ENCODE measurements around the gene DUSP22.
"Not testable (repeated sequence)": the region's sequence is repeated elsewhere in the genome, so short reads cannot be mapped to it uniquely, and the experiment has no call there.

DUSP22 gene, protein sequence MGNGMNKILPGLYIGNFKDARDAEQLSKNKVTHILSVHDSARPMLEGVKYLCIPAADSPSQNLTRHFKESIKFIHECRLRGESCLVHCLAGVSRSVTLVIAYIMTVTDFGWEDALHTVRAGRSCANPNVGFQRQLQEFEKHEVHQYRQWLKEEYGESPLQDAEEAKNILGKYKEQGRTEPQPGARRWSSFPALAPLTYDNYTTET

DNA sequence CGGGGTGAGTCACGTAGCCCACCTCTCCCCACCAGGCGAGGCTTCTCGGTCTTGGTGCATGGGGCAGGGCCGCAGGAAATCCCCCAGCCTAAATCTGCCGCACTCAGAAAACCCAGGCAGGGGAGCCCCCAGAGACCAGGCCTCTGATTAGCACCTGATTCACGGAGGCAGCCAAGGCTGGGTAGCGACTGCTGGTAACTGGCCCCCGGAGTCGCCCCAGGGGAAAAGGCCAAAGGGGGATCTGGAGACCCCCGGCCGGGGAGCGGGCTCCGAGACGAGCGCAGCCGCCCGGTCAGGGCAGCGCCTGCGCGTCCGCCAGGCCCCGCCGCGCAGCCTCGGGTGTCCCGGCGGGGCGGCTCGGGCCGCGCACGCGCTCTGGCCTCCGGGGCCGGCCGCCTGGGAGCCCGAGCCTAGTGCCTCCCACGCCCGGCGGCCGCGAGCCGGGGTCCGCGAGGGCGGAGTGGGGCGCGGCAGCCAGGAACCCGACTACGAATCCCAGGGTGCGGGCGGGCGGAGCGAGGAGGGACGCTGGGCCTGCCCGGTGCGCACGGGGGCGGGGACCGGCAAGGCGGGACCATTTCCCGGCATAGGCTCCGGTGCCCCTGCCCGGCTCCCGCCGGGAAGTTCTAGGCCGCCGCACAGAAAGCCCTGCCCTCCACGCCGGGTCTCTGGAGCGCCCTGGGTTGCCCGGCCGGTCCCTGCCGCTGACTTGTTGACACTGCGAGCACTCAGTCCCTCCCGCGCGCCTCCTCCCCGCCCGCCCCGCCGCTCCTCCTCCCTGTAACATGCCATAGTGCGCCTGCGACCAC lies at the start of gene DUSP22:
DUSP22 (plus strand) TSS at position 791 of the 809 bp plus-strand sequence. CDS start 53 bp downstream, outside the sequence.
- peak; percentile 57 for DNase-seq (ENCODE audit: low read depth, low spot score)
- peak within 1 kb of the TSS; percentile 96 for H3K27ac ChIP-seq

DNA sequence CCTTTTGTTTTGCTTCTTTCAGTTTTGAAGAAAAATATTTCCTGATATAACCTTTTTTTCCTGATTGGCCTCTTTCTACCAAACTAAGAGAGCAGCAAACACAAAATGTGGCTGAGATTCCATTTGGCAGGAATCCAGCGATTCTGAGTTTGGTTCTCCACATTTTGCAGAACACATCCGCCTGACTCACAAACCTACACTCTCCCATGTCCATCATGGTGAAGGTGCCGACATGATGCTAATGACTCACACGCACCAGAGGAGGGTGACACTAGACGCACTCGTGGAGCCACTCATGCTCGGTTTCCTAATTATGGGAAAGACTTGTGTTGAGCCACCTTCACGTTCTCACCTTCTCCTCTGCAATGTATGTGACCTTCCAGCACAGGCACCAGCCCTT lies 45.9 kb upstream of the DUSP22 start:
- no peak for DNase-seq (ENCODE audit: low read depth, low spot score)
- H3K27ac ChIP-seq, result no peak overlapping the region

DNA sequence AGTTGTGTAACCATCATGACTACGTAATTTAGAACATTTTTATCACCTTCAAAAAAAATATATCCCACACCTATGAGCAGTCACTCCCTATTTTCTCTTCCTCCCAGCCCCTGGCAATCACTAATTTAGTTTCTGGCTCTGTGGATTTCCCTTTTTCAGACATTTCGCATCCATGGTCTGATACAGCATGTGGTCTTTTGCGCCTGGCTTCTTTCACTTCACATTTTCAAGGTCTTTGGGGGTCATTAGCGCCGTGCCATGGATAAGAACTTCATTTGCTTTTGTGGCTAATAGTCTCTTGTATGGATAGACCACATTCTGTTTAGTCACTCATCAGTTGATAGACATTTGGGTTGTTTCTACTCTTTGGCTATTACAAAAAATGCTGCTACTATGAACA lies 44.9 kb upstream of the DUSP22 start:
- no peak for DNase-seq (ENCODE audit: low read depth, low spot score)
- H3K27ac ChIP-seq, result no peak overlapping the region

DNA sequence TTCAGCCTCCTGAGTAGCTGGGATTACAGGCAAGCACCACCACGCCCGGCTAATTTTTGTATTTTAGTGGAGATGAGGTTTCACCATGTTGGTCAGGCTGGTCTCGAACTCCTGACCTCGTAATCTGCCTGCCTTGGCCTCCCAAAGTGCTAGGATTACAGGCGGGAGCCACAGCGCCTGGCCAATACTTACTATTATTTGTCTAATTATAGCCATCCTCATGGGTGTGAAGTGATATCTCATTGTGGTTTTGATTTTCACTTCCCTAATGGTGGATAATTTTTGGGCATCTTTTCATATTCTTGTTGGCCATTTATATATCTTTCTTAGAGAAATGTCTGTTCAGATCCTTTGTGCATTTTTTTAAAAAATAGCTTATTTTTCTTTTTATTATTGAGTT lies 44.2 kb upstream of the DUSP22 start:
- H3K27ac ChIP-seq; DNase-seq (ENCODE audit: low read depth, low spot score): not testable (repeated sequence)

DNA sequence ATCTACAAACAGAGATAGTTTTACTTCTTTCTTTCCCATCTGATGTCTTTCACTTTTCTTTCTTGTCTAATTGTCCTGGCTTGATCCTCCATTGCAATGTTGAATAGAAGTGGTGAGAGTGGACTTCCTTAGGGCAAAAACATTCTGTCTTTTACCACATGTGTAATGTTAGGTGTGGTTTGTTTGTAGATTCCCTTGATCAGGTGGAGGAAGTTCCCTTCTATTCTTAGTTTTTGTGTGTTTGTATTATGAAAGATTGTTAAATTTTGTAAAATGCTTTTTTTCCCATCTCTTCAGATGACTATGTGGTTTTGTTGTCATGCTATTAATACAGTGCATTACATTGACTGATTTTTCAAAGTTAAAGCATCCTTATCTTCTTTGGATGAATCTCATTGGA lies 41.6 kb upstream of the DUSP22 start:
- H3K27ac ChIP-seq, result no peak overlapping the region
- DNase-seq (ENCODE audit: low read depth, low spot score), result no peak

DNA sequence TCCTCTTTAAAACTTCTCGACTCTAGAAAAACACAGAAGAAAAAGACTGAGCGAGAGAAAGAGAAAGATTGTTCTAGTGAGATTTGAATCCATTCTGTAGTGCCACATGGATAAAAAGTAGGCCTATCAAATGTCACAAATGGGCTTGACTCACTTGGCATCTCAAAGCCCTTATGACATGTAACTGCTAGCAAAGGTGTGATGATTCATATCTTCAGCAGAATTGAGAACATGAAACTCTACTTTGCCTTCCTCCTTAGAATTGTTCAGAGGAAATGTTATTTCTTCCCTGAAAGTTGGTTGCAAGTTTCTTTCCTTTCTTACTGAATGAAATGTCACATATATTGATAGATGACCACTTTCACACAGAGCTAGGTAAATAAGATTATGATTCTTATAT lies 40.4 kb upstream of the DUSP22 start:
- peak; percentile 74 for DNase-seq (ENCODE audit: low read depth, low spot score)
- H3K27ac ChIP-seq, result peak overlapping the region; percentile 59

DNA sequence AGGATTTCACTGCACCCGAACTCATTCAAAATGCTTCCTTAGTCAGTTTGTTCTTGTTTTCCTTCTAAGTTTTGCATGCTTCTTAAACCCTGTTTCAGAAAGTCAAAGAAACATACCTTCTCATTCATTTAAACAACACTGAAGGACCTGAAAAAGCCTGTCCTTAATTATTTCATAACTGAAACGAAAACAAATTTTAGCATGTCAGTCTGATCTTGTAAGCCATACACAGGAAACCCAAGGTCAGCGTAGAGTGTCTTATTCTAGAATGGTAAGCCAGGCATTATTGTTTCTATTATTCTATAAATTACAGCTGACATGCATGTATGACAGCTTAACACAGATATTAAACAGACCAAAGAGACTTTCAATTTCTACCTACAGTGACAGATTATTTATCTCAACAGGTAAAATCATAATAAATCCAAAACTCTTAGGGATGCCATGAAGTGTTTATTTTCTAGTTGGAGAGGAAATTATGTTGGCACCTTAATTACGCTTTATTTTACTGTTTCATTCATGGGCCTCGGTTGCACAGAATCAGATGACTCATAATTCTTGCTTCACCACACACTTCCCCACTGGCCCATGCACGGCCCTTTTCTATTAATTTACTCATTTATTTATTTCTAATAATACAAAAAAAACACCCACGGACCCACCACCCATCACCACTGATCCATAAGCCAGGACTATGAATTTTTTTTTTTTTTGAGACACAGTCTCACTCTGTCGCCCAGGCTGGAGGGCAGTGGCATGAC lies 39.3 kb upstream of the DUSP22 start:
- peak overlapping the region; percentile 59 for H3K27ac ChIP-seq
- DNase-seq (ENCODE audit: low read depth, low spot score), result no peak

DNA sequence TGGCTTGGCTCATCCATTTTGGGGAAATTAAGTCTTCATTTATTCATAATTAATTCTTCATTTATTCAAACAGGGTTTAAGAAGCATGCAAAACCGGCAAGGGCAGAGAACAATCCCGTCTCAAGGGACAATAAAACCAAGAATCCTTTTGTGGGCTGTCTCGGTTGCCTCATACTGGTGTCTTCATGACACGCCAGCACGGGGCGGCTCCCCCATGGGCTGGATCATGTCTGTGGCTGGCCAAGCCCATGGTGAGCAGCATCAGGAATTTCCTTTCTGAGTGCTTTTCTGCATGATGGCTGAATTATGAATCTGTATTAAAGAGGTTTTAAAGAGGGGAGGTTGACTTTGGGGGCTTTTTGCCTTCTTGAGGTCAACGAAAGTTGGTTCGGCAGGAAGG lies 38.3 kb upstream of the DUSP22 start:
- no peak for DNase-seq (ENCODE audit: low read depth, low spot score)
- peak overlapping the region; percentile 59 for H3K27ac ChIP-seq

DNA sequence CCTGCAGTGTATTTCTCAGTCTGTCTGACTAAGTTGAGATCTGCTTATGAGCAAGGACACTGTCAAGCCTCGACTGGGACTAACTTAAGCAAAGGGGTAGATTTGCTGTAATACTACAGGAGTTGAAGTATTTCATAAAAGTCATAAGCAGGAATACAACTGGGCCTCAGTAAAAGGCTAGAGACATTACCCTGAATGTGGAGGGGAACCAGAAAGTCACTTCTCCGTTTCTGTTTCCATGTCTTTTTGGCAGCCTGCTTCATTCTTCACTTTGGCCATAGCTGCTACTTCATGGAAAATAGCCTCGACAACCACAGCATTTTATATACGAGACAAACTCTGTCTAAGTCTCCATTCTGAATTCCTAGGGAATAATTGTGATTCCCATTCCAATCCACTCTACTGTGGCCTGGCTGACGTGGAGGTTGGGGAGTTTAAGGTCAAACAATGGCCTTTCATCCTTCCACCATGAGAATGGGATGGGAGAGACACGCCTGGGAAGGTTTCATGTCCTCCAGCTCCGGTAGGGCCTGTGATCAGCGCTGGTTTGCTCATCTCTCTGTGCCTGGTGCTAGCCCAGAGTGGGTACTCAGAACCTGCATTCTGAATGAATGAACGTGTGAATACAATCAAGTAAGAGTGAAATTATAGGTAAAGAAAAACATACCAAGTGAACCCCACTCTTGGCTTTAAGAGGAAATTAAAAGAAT lies 37.1 kb upstream of the DUSP22 start:
- DNase-seq (ENCODE audit: low read depth, low spot score), result no peak
- no peak overlapping the region for H3K27ac ChIP-seq

DNA sequence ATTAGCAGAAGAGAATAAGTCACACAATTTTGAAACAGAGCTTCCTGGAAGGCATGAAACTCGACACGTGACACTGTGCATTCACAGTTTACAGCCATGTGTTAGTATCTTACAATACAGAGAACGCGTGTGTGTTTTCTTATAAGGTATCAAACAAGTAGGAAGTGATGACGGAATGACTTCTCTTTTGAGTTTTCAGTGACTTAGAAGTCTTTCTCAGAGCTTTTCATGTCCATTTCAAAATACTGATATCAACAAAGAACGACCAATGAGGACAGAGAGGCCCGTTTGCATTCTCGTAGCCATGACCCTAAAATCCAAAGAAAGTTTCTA lies 36.6 kb upstream of the DUSP22 start:
- H3K27ac ChIP-seq, result no peak overlapping the region
- DNase-seq (ENCODE audit: low read depth, low spot score), result no peak

DNA sequence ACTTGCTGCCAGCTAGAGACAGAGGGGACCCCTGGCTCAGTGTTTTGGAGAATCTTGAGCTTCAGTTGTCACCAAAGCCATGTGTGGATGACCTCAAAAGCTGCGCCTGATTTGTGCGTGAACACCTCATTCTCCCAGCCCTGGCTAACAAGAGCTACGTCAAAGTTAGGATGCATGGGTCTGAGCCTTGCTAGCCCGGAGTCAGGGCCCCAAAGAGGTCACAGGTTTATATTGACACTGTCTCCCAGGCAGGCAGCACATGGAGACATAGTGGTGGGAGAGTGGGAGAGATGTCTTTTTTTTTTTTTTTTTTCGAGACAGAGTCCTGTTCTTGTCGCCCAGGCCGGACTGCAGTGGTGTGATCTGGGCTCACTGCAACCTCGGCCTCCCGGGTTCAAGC lies 36.1 kb upstream of the DUSP22 start:
- H3K27ac ChIP-seq, result peak overlapping the region; percentile 52

DNA sequence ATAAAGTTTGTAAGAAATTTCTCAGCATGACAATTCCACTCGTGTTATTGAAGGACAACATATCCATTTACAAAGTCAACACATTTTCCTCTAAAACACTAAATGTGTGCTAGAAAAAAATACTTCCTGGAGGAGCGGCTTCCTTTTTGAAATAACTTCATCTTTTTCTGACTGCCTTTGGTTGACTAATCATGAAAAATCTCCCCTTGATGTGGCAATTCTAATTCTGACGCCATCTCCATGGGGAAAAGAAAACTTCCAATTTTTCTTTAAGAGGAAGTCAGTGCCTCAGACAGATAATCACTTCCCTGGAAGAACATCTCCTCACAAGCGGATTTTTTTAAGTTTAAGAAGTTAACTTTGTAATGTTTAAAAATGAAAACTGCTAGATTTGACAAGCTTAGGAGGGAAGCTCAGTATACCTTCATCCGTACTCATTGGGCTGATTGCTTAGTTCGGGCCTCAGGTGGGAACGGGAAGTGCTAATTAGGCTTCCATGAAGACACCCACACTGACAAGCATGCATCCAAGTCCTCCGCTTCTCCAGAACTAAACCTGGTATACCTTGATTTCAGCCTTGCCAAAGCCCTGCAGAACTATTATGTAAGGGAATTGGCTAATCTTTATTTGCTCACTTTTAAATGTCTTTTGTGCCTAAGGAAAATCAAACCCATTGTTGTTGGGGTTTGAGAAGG lies 35.1 kb upstream of the DUSP22 start:
- no peak for DNase-seq (ENCODE audit: low read depth, low spot score)
- peak overlapping the region; percentile 52 for H3K27ac ChIP-seq

More for the DNA sequence above, 36.1 kb upstream of the DUSP22 start:
- DNase-seq (ENCODE audit: low read depth, low spot score), result no peak

DNA sequence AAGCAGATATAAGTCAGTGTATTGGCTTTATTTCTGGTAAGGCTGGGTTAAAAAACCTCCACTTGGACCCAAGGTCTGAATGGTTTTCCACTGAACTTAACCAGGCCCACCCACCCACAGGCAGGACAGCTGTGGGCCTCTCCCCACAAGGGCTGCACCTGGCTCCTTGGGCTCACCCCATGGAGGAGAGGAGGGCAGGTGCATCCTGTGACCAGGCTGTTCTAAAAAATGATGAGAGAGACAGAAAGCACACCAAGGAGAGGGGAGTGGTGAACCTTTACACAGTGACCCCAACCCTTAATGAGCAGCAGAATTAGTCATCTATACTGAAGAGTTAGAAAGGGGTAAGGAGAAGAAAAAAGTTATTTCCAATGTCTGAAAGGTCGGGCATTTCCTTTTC lies 34.5 kb upstream of the DUSP22 start:
- H3K27ac ChIP-seq, result peak overlapping the region; percentile 52
- DNase-seq (ENCODE audit: low read depth, low spot score), result no peak

DNA sequence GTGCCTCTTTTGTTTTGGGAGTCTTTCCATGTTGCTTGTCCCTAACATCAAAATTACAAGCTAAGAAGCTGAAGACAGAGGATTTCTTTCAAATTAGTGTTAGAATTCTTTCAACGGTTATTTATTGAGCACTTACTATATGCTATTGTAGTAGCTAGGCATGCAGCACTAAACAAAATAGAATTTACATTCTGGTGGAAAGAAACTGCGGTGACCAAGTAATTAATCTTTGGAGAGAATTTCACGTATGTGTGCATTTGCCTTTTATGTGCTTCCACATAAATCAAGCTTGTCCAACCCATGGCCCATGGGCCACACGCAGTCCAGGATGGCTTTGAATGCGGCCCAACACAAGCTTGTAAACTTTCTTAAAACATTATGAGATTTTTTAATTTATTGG lies 33.0 kb upstream of the DUSP22 start:
- DNase-seq (ENCODE audit: low read depth, low spot score), result no peak
- no peak overlapping the region for H3K27ac ChIP-seq

DNA sequence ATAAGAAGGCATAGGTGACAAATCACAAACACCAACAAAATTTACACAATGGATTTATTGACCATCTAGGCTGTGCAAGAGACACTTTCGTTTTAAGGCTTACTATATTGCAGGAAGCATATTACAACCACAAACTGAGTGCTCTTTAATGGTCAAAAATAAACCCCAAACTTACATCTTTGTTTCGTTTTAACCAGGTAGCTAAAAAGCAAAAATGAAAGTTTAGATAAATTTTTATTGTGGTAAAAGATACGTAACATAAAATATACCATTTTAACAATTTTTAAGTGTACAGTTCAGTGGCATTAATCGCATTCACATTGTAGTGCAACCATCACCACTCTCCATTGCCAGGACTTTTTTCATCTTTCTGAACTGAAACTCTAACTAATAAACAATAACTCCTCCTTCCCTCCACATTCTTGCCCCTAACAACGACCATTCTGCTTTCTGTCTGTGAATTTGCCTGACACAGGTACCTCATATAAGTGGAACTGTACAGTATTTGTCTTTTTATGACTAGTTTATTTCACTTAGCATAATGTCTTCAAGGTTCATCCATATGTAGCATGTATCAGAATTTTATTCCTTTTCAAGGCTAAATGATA lies 32.3 kb upstream of the DUSP22 start:
- no peak for DNase-seq (ENCODE audit: low read depth, low spot score)
- H3K27ac ChIP-seq, result no peak overlapping the region

DNA sequence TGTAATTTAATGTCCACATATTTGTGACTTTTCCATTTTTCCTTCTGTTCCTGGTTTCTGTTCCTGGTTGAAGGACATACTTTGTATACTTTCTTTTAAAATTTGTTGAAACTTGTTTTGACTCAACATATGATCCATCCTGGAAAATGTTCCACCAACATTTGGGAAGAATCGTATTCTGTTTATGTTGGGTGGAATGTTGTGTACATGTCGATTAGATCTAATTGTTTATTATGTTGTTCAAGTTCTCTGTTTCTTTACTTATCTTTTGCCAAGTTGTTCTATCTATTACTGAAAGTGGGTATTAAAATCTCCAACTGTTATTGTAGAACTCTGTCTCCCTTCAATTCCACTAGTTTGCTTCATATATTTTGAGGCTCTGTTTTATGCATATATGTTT lies 27.7 kb upstream of the DUSP22 start:
- H3K27ac ChIP-seq, result no peak overlapping the region
- no peak for DNase-seq (ENCODE audit: low read depth, low spot score)

DNA sequence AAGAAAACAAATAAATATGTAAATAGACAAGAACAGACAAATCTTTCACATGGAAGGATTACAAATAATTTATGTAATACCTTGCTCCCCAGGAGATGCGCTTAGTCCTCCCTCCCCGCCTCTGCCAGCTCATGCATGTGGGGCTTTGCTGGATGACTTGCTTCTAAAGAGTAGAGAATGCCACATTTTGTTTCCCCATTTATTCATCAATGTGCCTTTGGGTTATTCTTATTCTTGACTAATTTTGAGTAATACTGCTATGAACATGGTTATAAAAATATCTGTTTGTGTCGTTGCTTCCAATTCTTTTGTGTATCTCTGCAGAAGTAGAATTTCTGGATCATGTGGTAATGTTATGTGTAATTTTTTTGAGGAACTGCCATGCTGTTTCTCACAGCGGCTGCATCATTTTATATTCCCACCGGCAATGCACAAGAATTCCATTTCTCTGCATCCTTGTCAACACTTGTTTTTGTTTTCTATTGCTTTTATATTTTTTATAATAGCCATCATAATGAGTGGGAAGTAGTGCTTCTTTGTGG lies 23.8 kb upstream of the DUSP22 start:
- DNase-seq (ENCODE audit: low read depth, low spot score), result no peak
- H3K27ac ChIP-seq, result no peak overlapping the region

DNA sequence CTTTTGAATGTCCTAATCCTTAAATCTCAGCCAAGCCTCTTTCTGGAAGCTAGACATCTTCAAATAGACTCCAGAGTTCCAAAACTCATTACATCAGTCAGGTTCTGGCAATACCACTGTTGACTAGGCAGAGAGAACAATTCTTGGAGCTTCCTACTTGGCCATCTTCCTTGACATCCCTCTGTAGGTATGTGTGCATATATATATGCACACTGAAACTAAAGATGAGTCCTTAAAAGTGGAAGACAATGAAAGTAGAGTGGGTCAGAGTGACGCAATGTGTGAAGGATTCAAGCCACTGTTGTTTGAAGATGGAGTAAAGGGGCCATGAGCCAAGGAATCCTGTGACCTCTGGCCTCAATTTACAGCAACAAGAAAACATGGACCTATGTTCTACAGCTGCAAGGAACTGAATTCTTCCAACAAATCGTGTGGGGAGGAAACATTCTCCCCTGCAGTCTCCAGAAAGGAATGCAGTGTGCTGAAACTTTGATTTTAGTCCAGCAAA lies 18.7 kb upstream of the DUSP22 start:
- H3K27ac ChIP-seq, result no peak overlapping the region
- DNase-seq (ENCODE audit: low read depth, low spot score), result no peak

DNA sequence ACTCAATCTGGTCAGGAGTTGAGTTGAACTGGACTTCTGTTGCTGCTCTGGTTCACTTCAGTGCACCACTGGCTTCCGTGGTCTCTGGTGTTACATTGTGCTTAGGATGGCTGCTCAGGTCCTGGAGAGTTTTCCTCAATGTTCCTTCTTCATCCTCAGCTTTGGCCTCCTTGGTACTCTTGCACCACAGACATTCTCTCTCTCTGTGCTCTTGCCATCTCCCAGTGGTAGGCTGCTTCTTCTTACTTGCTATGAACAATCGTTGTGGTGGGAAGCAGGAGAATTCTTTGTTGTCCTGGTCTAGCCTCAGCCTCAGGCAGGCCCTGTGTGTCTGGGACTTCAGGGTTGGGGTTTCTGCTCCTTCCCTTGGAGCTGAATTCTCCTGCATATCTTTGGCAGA lies 14.5 kb upstream of the DUSP22 start:
- H3K27ac ChIP-seq, result no peak overlapping the region
- no peak for DNase-seq (ENCODE audit: low read depth, low spot score)
